ENCODE measurements around the gene TERT.
"Not testable (repeated sequence)": the region's sequence is repeated elsewhere in the genome, so short reads cannot be mapped to it uniquely, and the experiment has no call there.

TERT gene

GRCh38 chr5:1330847-1331831 lies 36.3 kb upstream of the TERT start:
- DNase-seq = no peak

- DNase-seq = no peak
These were observed 35.4 kb upstream of the TERT start for GRCh38 chr5:1330146-1330846.

GRCh38 chr5:1329111-1329579 lies 34.3 kb upstream of the TERT start:
- DNase-seq = no peak

GRCh38 chr5:1328237-1329110 lies 33.6 kb upstream of the TERT start:
- not testable (repeated sequence) for DNase-seq

- not testable (repeated sequence) for DNase-seq
These were observed 32.3 kb upstream of the TERT start for GRCh38 chr5:1326901-1327756.

GRCh38 chr5:1326532-1326875 lies 31.6 kb upstream of the TERT start:
- not testable (repeated sequence) for DNase-seq

- DNase-seq = no peak
These were observed 31.1 kb upstream of the TERT start for GRCh38 chr5:1325870-1326531.

GRCh38 chr5:1325191-1325741 lies 30.4 kb upstream of the TERT start:
- no peak for DNase-seq

GRCh38 chr5:1324719-1325190 lies 29.9 kb upstream of the TERT start:
- no peak for DNase-seq

- no peak for DNase-seq
These were observed 29.4 kb upstream of the TERT start for GRCh38 chr5:1324301-1324700.

GRCh38 chr5:1323803-1324173 lies 28.9 kb upstream of the TERT start:
- DNase-seq = no peak

- DNase-seq = no peak
These were observed 28.3 kb upstream of the TERT start for GRCh38 chr5:1322955-1323802.

GRCh38 chr5:1322036-1322900 lies 27.4 kb upstream of the TERT start:
- DNase-seq = no peak

- no peak for DNase-seq
These were observed 26.7 kb upstream of the TERT start for GRCh38 chr5:1321576-1321975.

GRCh38 chr5:1320436-1321344 lies 25.8 kb upstream of the TERT start:
- DNase-seq = no peak

- DNase-seq = no peak
These were observed 24.8 kb upstream of the TERT start for GRCh38 chr5:1319436-1320256.

- no peak for DNase-seq
These were observed 23.9 kb upstream of the TERT start for GRCh38 chr5:1318659-1319251.

All from bone marrow (tissue), 2 donors.